ENCODE measurements around the gene TUBB6. TPM values are rescaled to one million over a fixed set of nuclear protein-coding genes. Genes with fewer than 3 reads are reported as not detected.

The TUBB6 gene
- total and polyA plus RNA-seq, 3 donors from 2014 or later: 47.0 to 84.5 (median 65.1) TPM

DNA sequence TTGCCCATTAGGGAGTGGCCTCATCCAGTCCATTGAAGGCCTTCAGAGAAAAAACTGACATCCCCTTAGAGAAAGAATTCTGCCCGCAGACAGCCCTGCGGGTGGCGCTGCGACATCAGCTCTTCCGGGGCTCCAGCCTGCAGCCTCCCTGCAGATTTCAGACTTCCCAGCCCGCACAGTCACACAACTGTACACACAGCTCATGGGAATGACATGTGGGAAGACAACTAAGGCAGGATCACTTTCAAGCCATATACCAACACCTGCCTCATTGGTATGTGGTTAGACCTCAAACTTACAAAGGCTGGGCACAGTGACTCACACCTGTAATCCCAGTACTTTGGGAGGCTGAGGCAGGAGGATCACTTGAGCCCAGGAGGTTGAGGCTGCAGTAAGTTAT is 24.8 kb upstream of the TUBB6 start:
- Histone ChIP-seq H3K4me1 (peaks cover 5% of the 10 kb centered on the region), H3K27me3 (no peaks in the 10 kb centered on the region), H3K27ac (no peak overlapping the region), H3K9me3 (no peaks in the 10 kb centered on the region), H3K36me3 (ENCODE audit: low read depth, missing control alignments) (no peaks in the 10 kb centered on the region), H3K4me3 (no peak overlapping the region)
- WGBS, 2 donors: 72 to 75% methylated on average over 4 to 6 of the region's 6 CpGs
- TF ChIP-seq POLR2A (IDR thresholded peaks at IDR 0.05): no peak
- TF ChIP-seq, protein P1, sequence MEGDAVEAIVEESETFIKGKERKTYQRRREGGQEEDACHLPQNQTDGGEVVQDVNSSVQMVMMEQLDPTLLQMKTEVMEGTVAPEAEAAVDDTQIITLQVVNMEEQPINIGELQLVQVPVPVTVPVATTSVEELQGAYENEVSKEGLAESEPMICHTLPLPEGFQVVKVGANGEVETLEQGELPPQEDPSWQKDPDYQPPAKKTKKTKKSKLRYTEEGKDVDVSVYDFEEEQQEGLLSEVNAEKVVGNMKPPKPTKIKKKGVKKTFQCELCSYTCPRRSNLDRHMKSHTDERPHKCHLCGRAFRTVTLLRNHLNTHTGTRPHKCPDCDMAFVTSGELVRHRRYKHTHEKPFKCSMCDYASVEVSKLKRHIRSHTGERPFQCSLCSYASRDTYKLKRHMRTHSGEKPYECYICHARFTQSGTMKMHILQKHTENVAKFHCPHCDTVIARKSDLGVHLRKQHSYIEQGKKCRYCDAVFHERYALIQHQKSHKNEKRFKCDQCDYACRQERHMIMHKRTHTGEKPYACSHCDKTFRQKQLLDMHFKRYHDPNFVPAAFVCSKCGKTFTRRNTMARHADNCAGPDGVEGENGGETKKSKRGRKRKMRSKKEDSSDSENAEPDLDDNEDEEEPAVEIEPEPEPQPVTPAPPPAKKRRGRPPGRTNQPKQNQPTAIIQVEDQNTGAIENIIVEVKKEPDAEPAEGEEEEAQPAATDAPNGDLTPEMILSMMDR (IDR thresholded peaks at IDR 0.05): peak in 1 of 3 experiments; percentile 6
- no peak for DNase-seq
- intact Hi-C loops (cut with DNase I; ENCODE audit: low total_unique reads): loop anchor here (10.0 kb wide), 1 partner anchor 372 kb away; the partner anchor contains the start of gene SPIRE1

DNA sequence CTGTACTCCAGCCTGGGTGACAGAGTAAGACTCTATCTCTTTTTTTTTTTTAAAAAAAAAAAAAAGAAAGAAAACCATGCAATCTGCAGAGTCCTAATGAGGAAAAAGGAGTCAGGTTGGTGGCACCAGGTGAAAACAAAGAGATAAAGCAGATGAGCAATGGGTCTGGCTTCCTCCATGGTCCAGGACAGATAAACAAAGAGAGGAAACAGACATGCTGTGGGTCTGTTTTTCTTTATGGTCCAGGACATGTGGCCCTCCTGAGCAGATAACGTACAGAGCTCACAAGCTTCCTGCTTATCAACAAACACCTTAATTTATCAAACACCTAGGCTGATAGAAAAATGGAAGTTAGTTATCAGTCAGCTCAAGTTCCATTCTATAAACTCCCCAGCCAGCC is 24.4 kb upstream of the TUBB6 start:
- no peaks in the 10 kb centered on the region for H3K36me3 ChIP-seq (ENCODE audit: low read depth, missing control alignments)
- no peak overlapping the region for H3K27ac ChIP-seq
- no peaks in the 10 kb centered on the region for H3K27me3 ChIP-seq
- no peak overlapping the region for H3K4me3 ChIP-seq
- H3K9me3 ChIP-seq: no peaks in the 10 kb centered on the region
- peaks cover 7% of the 10 kb centered on the region for H3K4me1 ChIP-seq
- intact Hi-C loops (cut with DNase I; ENCODE audit: low total_unique reads): loop anchor here (10.0 kb wide), 1 partner anchor 371 kb away; the partner anchor contains the start of gene SPIRE1
- no peak for DNase-seq
- TF ChIP-seq, protein P1 (IDR thresholded peaks at IDR 0.05): no peak
- TF ChIP-seq POLR2A (IDR thresholded peaks at IDR 0.05): no peak
- WGBS, 2 donors: 76 to 92% methylated on average over 1 of the region's 1 CpG

DNA sequence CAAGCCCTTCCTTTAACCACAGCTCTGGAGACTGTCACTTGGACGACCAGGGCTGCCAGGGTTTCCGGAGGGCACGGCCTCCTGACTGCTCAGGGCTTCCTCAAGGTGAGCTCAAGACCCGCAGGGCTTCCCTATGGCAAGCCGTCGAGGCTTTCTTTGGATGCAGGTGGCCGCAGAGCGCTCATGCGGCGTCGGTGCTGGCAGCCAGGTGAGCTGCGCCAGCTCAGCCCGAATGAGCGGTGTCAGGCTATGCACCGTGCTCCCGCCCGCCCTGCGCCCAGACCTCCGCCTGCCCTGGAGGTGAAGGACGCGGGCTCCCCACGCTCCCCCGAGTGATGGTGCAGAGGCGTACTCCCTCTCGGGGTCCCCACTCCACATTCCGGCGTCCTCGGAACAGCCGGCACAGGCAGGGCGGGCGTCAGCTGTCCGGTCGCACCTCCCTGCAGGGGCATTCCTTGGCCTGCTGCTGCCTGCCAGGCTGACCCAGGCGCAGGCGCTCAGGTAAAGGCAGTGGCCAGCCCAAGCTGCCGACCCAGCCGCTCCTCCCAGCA is 20.8 kb upstream of the TUBB6 start:
- H3K36me3 ChIP-seq (ENCODE audit: low read depth, missing control alignments): no peaks in the 10 kb centered on the region
- intact Hi-C loops (cut with DNase I; ENCODE audit: low total_unique reads): loop anchor here (10.0 kb wide), 1 partner anchor 368 kb away; the partner anchor contains the start of gene SPIRE1
- WGBS, 2 donors: 37 to 59% methylated on average over 26 to 30 of the region's 37 CpGs
- H3K27me3 ChIP-seq: no peaks in the 10 kb centered on the region
- H3K4me1 ChIP-seq: peaks cover 11% of the 10 kb centered on the region
- H3K4me3 ChIP-seq: peak overlapping the region in 1 of 2 donors; percentile 52
- H3K27ac ChIP-seq: no peak overlapping the region
- no peak for DNase-seq
- TF ChIP-seq POLR2A (IDR thresholded peaks at IDR 0.05): no peak
- TF ChIP-seq, protein P1 (IDR thresholded peaks at IDR 0.05): no peak
- no peaks in the 10 kb centered on the region for H3K9me3 ChIP-seq

DNA sequence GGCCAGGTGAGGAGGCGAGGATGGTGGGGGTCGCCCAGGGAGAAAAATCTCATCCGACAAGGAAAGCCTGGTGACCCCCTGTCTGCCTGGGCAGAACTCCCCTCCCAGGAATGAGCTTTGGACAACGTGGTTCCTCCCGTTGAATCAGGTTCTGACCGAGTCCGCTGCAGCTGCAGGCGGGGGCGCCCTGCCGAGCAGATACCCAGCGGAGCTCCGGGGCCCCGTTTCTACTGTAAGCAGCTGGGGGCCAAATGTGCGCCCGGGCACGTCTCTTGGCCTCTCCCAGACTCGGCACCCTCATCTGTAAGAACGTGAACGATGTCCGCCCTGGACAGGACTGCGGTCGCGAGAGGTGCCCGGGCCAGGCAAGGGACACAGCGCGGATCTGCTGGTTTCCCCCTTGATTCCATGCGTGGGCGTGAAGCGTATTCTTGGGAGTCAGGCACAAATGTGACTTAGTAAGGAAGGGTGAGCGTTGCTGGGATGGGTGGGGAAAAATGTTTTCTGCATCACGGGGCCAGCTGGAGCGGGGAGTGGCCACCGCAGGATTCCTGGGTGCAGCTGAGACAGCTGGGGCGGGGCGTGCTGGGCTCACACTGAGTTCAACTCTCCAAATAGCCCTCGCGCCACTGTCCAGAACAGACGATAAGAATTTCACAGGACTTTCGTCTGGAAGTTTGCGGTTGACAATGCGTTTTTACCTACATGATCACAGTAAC is 20.2 kb upstream of the TUBB6 start:
- TF ChIP-seq, protein P1 (IDR thresholded peaks at IDR 0.05): no peak
- TF ChIP-seq POLR2A (IDR thresholded peaks at IDR 0.05): no peak
- no peaks in the 10 kb centered on the region for H3K9me3 ChIP-seq
- intact Hi-C loops (cut with DNase I; ENCODE audit: low total_unique reads): loop anchor here (10.0 kb wide), 1 partner anchor 367 kb away; the partner anchor contains the start of gene SPIRE1
- peaks cover 11% of the 10 kb centered on the region for H3K4me1 ChIP-seq
- peak; percentile 84 for DNase-seq
- H3K27me3 ChIP-seq: no peaks in the 10 kb centered on the region
- H3K27ac ChIP-seq: peak overlapping the region in 1 of 2 donors; percentile 60
- WGBS, 2 donors: 2 to 4% methylated on average over 21 to 41 of the region's 41 CpGs
- H3K36me3 ChIP-seq (ENCODE audit: low read depth, missing control alignments): no peaks in the 10 kb centered on the region
- H3K4me3 ChIP-seq: peak overlapping the region; percentile 34 to 52
